HCT116 (cell line): ENCODE results near the gene HEPN1. TPM values are rescaled to one million over a fixed set of nuclear protein-coding genes. Genes with fewer than 3 reads are reported as not detected.

ENCODE experiments used
- ATAC-seq: fragments of 200-7000 bp; cut with Tn5 transposase; 2 replicates; pipeline ENCODE4 v1.9.1; 2020; ENCODE audit warnings: mild to moderate bottlenecking, moderate library complexity
- BruUV-seq: library from RNA; stranded (reverse); fragments of 400-500 nt; replicated peaks from 2 replicates; lab custom pipeline; 2021; lab: Mats Ljungman, UMichigan
- CTCF ChIA-PET: fragments of 300-600 bp; sonication (Branson Sonifier 250); formaldehyde crosslinking; loops from one replicate; lab custom pipeline; 2021; ENCODE audit warnings: antibody characterized with exemption; lab: Charles Lee
- POLR2A ChIA-PET: fragments of 300-600, 350-600 bp; sonication (Branson Sonifier 250); formaldehyde crosslinking; loops from one replicate; lab custom pipeline; 2021; ENCODE audit warnings: antibody characterized with exemption; lab: Charles Lee
- RAD21 ChIA-PET, 2 experiments: fragments of 300-600 bp; sonication (Branson Sonifier 250); formaldehyde crosslinking; loops; one replicate each; lab custom pipeline; 2023; ENCODE audit warnings: low total read pairs in 2 of 2; ENCODE audit not compliant: uncharacterized antibody in 2 of 2, unreplicated experiment in 2 of 2, low non-redundant PET in 1 of 2; lab: Charles Lee
- DNase-seq: peaks from one replicate; pipeline ENCODE4 v3.0.0-alpha.2; 2010; ENCODE audit warnings: low read depth, low spot score
- H2AFZ ChIP-seq: fragments of 200-600 bp; shearing (Covaris generic), sonication (generic); 2 replicates; pipeline ENCODE4 v1.6.1; 2017; ENCODE audit warnings: low read depth, mixed run types, mixed read lengths, antibody characterized with exemption, low read length; ENCODE audit not compliant: poor library complexity, severe bottlenecking
- H3K27ac ChIP-seq: 2 replicates; pipeline ENCODE4 v1.5.1; 2012; ENCODE audit warnings: low read depth, low read length
- H3K27me3 ChIP-seq: fragments of 200-600 bp; sonication (generic); 2 replicates; pipeline ENCODE4 v1.6.1; 2016; ENCODE audit warnings: mixed run types, low read length, mixed read lengths; ENCODE audit not compliant: insufficient read depth
- H3K36me3 ChIP-seq, 2 experiments: fragments of 200-500 bp in 1 of 2; fragments of 200-600 bp in 1 of 2; sonication (Bioruptor generic) in 1 of 2; sonication (generic) in 1 of 2; 2 replicates each; pipeline versions ENCODE4 v1.5.1 to v1.6.1; 2014 to 2016; ENCODE audit warnings: low read length in 2 of 2, inconsistent platforms in 1 of 2, mixed read lengths in 1 of 2, mixed run types in 1 of 2; ENCODE audit not compliant: insufficient read depth in 2 of 2, control insufficient read depth in 1 of 2
- H3K4me1 ChIP-seq, 2 experiments: fragments of 200-600 bp in 1 of 2; sonication (generic) in 1 of 2; 2 replicates each; pipeline versions ENCODE4 v1.5.1 to v1.6.1; 2012 to 2017; ENCODE audit warnings: low read length in 2 of 2, inconsistent platforms in 1 of 2, mild to moderate bottlenecking in 1 of 2, mixed read lengths in 1 of 2, mixed run types in 1 of 2, moderate library complexity in 1 of 2; ENCODE audit not compliant: insufficient read depth in 2 of 2, control insufficient read depth in 1 of 2
- H3K4me2 ChIP-seq: fragments of 200-600 bp; sonication (generic); 2 replicates; pipeline ENCODE4 v1.6.1; 2017; ENCODE audit warnings: mixed run types, low read length, mixed read lengths
- H3K4me3 ChIP-seq, 2 experiments: fragments of 200-600 bp in 1 of 2; sonication (generic) in 1 of 2; replicated peaks in 1 of 2; 2 replicates each; pipeline ENCODE4 v1.5.1; 2011 to 2016; ENCODE audit warnings: low read length in 2 of 2, control low read depth in 1 of 2, low read depth in 1 of 2, mild to moderate bottlenecking in 1 of 2, mixed read lengths in 1 of 2, mixed run types in 1 of 2
- H3K79me2 ChIP-seq: fragments of 200-600 bp; sonication (generic); 2 replicates; pipeline ENCODE4 v1.6.1; 2017; ENCODE audit warnings: mild to moderate bottlenecking, mixed run types, low read length, moderate library complexity, mixed read lengths; ENCODE audit not compliant: insufficient read depth
- H3K9ac ChIP-seq: fragments of 200-600 bp; sonication (generic); 2 replicates; pipeline ENCODE4 v1.6.1; 2016; ENCODE audit warnings: low read length, mixed read lengths
- H3K9me2 ChIP-seq: fragments of 200-600 bp; sonication (generic), shearing (Covaris generic); 2 replicates; pipeline ENCODE4 v1.6.1; 2017; ENCODE audit warnings: mixed run types, mild to moderate bottlenecking, moderate library complexity; ENCODE audit not compliant: insufficient read depth
- H3K9me3 ChIP-seq, 2 experiments: fragments of 200-500 bp in 1 of 2; fragments of 200-600 bp in 1 of 2; sonication (Bioruptor generic) in 1 of 2; sonication (generic) in 1 of 2; 2 replicates each; pipeline ENCODE4 v1.6.1; 2014 to 2017; ENCODE audit warnings: low read length in 2 of 2, mixed read lengths in 2 of 2, inconsistent platforms in 1 of 2, low read depth in 1 of 2, mild to moderate bottlenecking in 1 of 2, mixed run types in 1 of 2, moderate library complexity in 1 of 2; ENCODE audit not compliant: control insufficient read depth in 1 of 2, insufficient read depth in 1 of 2
- H4K20me1 ChIP-seq: fragments of 200-600 bp; sonication (generic), shearing (Covaris generic); 2 replicates; pipeline ENCODE4 v1.6.1; 2017; ENCODE audit warnings: mixed run types, mild to moderate bottlenecking, moderate library complexity; ENCODE audit not compliant: insufficient read depth
- CBX3 ChIP-seq: IDR thresholded peaks from 2 replicates; pipeline ENCODE4 v1.6.1; 2012; ENCODE audit warnings: low read depth
- EGR1 ChIP-seq: IDR thresholded peaks from 2 replicates; pipeline ENCODE4 v1.6.1; 2012; ENCODE audit warnings: low read depth
- ELF1 ChIP-seq: IDR thresholded peaks from 2 replicates; pipeline ENCODE4 v1.6.1; 2012; ENCODE audit warnings: low read depth, borderline replicate concordance
- EZH2phosphoT487 ChIP-seq: fragments of 200-600 bp; IDR thresholded peaks from 2 replicates; pipeline ENCODE4 v1.6.1; 2018; ENCODE audit warnings: antibody characterized with exemption, borderline replicate concordance
- RAD21 ChIP-seq: IDR thresholded peaks from 2 replicates; pipeline ENCODE4 v1.6.1; 2012; ENCODE audit warnings: low read depth, mild to moderate bottlenecking
- SIN3A ChIP-seq: IDR thresholded peaks from 2 replicates; pipeline ENCODE4 v1.6.1; 2012; ENCODE audit warnings: low read depth
- SRF ChIP-seq: IDR thresholded peaks from 2 replicates; pipeline ENCODE4 v1.6.1; 2012; ENCODE audit warnings: low read depth
- TCF7L2 ChIP-seq: IDR thresholded peaks from 2 replicates; pipeline ENCODE4 v1.7.0; 2011; ENCODE audit warnings: borderline replicate concordance, inconsistent platforms; ENCODE audit not compliant: insufficient read depth, insufficient read length; ENCODE audit errors: extremely low read depth
- YY1 ChIP-seq: IDR thresholded peaks from 2 replicates; pipeline ENCODE4 v1.6.1; 2011; ENCODE audit warnings: low read length, low read depth, moderate library complexity, mild to moderate bottlenecking; ENCODE audit not compliant: insufficient replicate concordance; ENCODE audit errors: extremely low read depth
- ZNF274 ChIP-seq: fragments of 200-500 bp; sonication (Bioruptor generic); IDR thresholded peaks from 2 replicates; pipeline ENCODE4 v1.6.1; 2014; ENCODE audit warnings: mild to moderate bottlenecking, low read depth, low read length, inconsistent platforms
- intact Hi-C: fragments of 100-400 bp; cut with micrococcal nuclease; formaldehyde crosslinking; loops from 2 replicates; pipeline ENCODE4 v1.10.0; 2022
- total RNA-seq: library from RNA; stranded (reverse); gene quantifications from one replicate; pipeline ENCODE4 v1.2.1, GENCODE V29; 2021; ENCODE audit not compliant: unreplicated experiment

The HEPN1 gene
- total RNA-seq, 1 experiment from 2014 or later = not detected

- Histone ChIP-seq H3K9ac (no peak overlapping the region), H4K20me1 (no peaks in the 10 kb centered on the region), H3K4me1 (peaks cover 6 to 38% of the 10 kb centered on the region in 2 experiments), H3K36me3 (no peaks in the 10 kb centered on the region), H3K27me3 (no peaks in the 10 kb centered on the region), H3K4me2 (no peak overlapping the region), H2AFZ (no peak overlapping the region), H3K9me2 (no peaks in the 10 kb centered on the region), H3K9me3 (no peaks in the 10 kb centered on the region), H3K4me3 (no peak overlapping the region), H3K79me2 (no peaks in the 10 kb centered on the region), H3K27ac (no peak overlapping the region)
- DNase-seq (no peak), ATAC-seq (no peak)
- RAD21 ChIA-PET = no interaction called here
- POLR2A ChIA-PET = no interaction called here
- intact Hi-C loops = no loop called here
- TF ChIP-seq TCF7L2 (no peak), SRF (no peak), CBX3 (no peak), ELF1 (no peak), RAD21 (no peak), SIN3A (no peak), EZH2phosphoT487 (no peak), EGR1 (no peak), ZNF274 (no peak)
- CTCF ChIA-PET = no interaction called here
- no TSS peak for BruUV-seq
Observed at GRCh38 chr11:124896071-124896750, 22.8 kb upstream of the HEPN1 start.

GRCh38 chr11:124896821-124897391 lies 22.1 kb upstream of the HEPN1 start:
- H2AFZ ChIP-seq = no peak overlapping the region
- H3K9ac ChIP-seq = no peak overlapping the region
- H3K4me3 ChIP-seq = no peak overlapping the region
- ATAC-seq = no peak
- peaks cover 6 to 42% of the 10 kb centered on the region in 2 experiments for H3K4me1 ChIP-seq
- TF ChIP-seq RAD21 (no peak), YY1 (no peak)
- CTCF ChIA-PET = no interaction called here
- POLR2A ChIA-PET = no interaction called here
- no peak overlapping the region for H3K27ac ChIP-seq
- DNase-seq = no peak
- no peaks in the 10 kb centered on the region for H3K79me2 ChIP-seq
- H3K9me2 ChIP-seq = no peaks in the 10 kb centered on the region
- H3K36me3 ChIP-seq = no peaks in the 10 kb centered on the region
- H4K20me1 ChIP-seq = no peaks in the 10 kb centered on the region
- H3K4me2 ChIP-seq = no peak overlapping the region
- intact Hi-C loops = no loop called here
- BruUV-seq = no TSS peak
- RAD21 ChIA-PET = no interaction called here
- no peaks in the 10 kb centered on the region for H3K27me3 ChIP-seq
- no peaks in the 10 kb centered on the region for H3K9me3 ChIP-seq
